ENCODE results near the gene GALNT8.

DNA sequence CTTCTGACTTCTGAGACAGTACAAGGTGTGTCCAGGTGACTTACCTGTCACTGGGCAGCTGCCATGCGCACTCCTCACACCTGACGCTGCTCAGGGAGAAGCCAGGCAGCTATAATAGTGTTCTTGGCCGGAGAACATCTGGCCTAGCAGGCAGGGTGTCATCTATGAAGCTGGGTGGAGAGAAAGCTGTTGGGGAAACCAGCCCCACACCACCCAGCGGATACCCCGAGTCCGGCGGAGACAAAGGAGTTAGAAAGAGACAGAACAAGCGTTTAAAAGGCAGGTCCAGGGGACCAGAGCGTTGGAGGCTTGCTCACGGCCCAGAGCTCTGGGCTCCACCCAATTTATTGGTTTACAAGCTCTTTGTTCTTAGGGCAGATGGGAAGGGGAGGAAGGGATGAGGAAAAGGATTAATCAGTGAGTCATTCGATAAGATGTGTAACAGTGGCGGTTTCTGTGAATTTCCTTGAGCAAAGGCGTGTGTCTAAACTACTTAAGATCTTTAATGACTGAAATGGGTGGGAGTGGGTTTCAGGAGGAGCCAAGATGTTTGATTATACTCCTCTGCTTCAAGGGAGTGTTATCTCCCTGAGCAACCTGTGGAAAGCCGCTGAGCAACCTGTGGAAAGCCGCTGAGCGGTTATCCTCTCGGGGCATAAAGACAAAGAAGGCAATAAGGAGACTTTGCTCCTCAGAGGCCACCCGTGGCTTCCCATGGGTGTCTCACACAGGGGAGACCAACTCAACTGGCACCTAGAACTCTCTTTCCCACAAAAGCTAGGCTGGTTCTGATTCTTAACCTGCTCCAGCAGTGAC is at the start of gene GALNT8:
- no peak for TF ChIP-seq POLR2A (IDR thresholded peaks at IDR 0.05)
- TF ChIP-seq, protein P1, sequence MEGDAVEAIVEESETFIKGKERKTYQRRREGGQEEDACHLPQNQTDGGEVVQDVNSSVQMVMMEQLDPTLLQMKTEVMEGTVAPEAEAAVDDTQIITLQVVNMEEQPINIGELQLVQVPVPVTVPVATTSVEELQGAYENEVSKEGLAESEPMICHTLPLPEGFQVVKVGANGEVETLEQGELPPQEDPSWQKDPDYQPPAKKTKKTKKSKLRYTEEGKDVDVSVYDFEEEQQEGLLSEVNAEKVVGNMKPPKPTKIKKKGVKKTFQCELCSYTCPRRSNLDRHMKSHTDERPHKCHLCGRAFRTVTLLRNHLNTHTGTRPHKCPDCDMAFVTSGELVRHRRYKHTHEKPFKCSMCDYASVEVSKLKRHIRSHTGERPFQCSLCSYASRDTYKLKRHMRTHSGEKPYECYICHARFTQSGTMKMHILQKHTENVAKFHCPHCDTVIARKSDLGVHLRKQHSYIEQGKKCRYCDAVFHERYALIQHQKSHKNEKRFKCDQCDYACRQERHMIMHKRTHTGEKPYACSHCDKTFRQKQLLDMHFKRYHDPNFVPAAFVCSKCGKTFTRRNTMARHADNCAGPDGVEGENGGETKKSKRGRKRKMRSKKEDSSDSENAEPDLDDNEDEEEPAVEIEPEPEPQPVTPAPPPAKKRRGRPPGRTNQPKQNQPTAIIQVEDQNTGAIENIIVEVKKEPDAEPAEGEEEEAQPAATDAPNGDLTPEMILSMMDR (IDR thresholded peaks at IDR 0.05 in 4 of 5, conservative IDR thresholded peaks at IDR 0.05 in 1 of 5) = no peak
